SW 1271 (cell line): ENCODE measurements around the gene CCNYL1.

Source experiments
- DNase-seq, 2 experiments: peaks; one replicate each; lab custom pipeline; 2025; lab: John Stamatoyannopoulos, UW

CCNYL1 gene

GRCh38 chr2:207791579-207792243 is 80.3 kb downstream of the CCNYL1 start:
- DNase-seq: no peak

GRCh38 chr2:207792244-207792785 is 80.9 kb downstream of the CCNYL1 start:
- peak in 1 of 2 experiments; percentile 13 for DNase-seq

GRCh38 chr2:207796585-207797350 is 85.3 kb downstream of the CCNYL1 start:
- DNase-seq: no peak

GRCh38 chr2:207801259-207801658 is 89.8 kb downstream of the CCNYL1 start:
- no peak for DNase-seq

- no peak for DNase-seq
Observed at GRCh38 chr2:207802650-207803049, 91.2 kb downstream of the CCNYL1 start.
